OCI-LY1 (cell line): Measurements from ENCODE around the gene RALGPS1.

Source experiments
- CTCF ChIP-seq: fragments of 200-600 bp; sonication (generic), shearing (Covaris generic); IDR thresholded peaks from 2 replicates; pipeline ENCODE4 v1.5.1; 2017; ENCODE audit warnings: mild to moderate bottlenecking, antibody characterized with exemption, low read length, moderate library complexity, mixed read lengths
- EZH2 ChIP-seq: fragments of 200-600 bp; sonication (generic), shearing (Covaris generic); IDR thresholded peaks from 2 replicates; pipeline ENCODE4 v1.8.0; 2017; ENCODE audit warnings: borderline replicate concordance, mixed run types, mild to moderate bottlenecking, antibody characterized with exemption, low read length, moderate library complexity, mixed read lengths

GRCh38 chr9:127188396-127188795, 273.8 kb downstream of the RALGPS1 start:
- TF ChIP-seq CTCF, result no peak
- TF ChIP-seq EZH2, result no peak
